Stimulated activated CD4-positive, alpha-beta T cell treated with anti-CD3 and anti-CD28 coated beads, Interleukin-15, amount 100 ng/mL, for 24 hours (primary cell): ENCODE results near the gene TTLL13.
"Not testable (repeated sequence)": the region's sequence is repeated elsewhere in the genome, so short reads cannot be mapped to it uniquely, and the experiment has no call there.

Experiments used
- DNase-seq: peaks from one replicate; pipeline ENCODE4 v3.0.0-alpha.2; 2020

The TTLL13 gene

DNA sequence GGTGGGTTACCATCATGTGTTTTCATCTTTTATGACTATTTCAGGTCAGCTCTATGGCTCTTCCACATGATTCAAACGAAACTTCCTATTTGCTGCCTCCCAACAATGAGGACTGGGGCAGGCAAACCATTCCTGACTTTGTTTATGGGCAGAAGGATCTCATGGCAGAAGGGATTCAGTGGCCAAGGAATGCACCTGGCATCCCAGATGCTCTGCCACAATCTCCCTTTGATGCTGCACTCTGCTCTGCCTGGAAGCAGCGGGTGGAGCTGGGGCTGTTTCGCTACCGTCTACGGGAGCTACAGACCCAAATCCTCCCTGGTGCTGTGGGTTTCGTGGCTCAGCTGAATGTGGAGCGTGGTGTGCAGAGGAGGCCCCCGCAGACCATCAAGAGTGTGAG, 8.5 kb upstream of the TTLL13 start:
- no peak for DNase-seq

DNA sequence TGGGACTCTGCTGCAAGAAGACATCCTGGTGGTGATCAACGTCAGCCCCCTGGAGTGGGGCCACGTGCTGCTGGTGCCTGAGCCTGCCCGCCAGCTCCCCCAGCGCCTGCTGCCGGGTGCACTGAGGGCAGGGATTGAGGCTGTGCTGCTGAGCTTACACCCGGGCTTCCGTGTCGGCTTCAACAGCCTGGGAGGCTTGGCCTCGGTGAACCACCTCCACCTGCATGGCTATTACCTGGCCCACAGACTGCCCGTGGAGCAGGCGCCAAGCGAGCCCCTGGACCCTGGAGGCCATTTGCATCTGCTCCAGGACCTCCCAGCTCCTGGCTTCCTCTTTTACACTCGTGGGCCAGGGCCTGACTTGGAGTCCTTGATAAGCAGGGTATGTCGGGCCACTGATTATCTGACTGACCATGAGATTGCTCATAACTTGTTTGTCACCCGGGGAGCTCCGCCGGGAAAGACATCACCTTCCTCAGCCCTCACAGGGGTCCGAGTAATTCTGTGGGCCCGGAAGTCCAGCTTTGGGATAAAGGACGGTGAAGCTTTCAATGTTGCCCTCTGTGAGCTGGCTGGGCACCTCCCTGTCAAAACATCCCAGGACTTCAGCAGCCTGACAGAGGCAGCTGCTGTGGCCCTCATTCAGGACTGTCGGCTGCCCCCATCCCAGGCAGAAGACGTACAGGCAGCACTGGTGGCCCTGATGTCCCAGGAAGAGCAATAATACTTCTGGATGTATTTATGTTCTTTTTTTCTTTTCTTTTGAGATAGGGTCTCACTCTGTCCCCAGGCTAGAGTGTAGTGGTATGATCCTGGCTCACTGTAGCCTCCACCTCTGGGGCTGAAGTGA, 7.8 kb upstream of the TTLL13 start:
- DNase-seq = no peak

GRCh38 chr15:90243943-90244639, 5.3 kb upstream of the TTLL13 start:
- DNase-seq = no peak

DNA sequence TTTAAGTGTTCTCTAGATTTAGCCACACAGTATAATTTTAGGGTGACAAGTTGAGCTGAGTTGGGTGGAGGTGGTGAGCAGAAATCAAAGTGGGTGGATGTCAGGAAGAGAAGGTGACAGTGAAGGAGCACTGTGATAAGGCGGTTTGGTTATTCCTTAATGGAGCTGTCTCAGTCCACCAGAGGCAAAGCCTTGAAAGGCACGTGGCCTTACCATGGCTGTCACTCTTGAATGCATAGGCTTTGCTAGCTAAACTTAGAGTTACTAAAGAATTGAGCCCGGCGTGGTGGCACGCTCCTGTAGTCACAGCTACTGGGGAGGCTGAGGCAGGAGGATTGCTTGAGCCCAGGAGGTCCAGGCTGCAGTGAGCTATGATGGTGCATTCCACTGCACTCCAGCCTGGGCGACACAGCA, 560 bp upstream of the TTLL13 start:
- DNase-seq = no peak

- DNase-seq = no peak
Observed at GRCh38 chr15:90257776-90258175, 8.4 kb downstream of the TTLL13 start.

DNA sequence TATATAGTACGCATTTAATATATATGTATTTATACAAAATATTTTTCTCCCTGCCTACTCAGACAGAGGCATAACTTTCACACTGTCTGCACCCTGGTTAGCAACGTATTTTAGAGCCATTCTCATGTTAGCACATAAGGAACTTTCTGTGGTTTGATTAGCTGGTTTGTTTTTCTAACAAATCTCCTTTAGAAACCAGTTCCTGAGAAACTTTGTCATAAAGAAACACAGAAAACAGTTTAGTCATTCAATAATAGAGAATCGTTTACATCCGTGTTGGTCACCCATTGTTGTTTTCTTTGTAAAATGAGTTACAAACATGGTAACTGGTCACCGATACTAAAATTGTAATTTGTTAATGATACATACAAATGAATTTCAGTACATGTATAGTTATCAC, 10.2 kb downstream of the TTLL13 start:
- DNase-seq = no peak

- DNase-seq = not testable (repeated sequence)
Observed at GRCh38 chr15:90260731-90261130, 11.4 kb downstream of the TTLL13 start.

- no peak for DNase-seq
Observed at GRCh38 chr15:90261811-90262210, 12.5 kb downstream of the TTLL13 start.

DNA sequence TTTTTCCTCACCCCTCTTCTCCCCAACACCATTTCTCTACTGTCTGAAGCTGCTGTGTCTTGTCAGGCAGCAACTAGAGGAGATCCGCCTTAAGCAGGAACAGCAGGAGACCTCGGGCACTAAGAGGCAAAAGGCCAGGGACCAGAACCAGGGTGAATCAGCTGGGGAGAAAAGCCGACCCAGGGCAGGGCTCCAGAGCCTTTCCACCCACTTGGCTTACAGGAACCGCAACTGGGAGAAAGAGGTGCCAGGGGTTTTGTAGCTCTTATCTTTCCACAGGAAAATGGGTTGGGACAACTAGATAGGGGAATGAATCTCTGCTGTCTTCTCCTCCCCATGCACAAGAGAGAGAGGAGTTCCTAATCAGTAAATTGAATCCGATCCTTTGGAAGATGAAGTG, 13.1 kb downstream of the TTLL13 start:
- no peak for DNase-seq

DNA sequence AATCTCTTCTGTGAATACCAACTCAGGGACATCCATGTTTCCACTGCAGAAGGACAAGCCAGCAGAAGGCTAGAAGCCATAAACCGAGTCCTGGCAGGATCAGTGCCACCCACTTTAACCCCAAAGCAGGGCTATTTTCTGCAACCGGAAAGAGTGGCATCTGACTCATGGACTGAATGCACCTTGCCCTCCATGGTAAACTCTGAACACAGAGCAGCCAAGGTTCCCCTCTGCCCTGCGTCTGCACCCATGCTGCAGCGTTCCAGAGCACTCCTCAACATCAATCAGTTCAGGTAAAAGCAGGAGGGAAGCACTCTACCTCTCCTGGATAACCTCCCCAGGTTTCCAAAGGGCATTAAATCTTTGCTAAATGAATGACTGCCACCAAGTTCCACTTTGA, 15.3 kb downstream of the TTLL13 start:
- DNase-seq = peak; percentile 49

DNA sequence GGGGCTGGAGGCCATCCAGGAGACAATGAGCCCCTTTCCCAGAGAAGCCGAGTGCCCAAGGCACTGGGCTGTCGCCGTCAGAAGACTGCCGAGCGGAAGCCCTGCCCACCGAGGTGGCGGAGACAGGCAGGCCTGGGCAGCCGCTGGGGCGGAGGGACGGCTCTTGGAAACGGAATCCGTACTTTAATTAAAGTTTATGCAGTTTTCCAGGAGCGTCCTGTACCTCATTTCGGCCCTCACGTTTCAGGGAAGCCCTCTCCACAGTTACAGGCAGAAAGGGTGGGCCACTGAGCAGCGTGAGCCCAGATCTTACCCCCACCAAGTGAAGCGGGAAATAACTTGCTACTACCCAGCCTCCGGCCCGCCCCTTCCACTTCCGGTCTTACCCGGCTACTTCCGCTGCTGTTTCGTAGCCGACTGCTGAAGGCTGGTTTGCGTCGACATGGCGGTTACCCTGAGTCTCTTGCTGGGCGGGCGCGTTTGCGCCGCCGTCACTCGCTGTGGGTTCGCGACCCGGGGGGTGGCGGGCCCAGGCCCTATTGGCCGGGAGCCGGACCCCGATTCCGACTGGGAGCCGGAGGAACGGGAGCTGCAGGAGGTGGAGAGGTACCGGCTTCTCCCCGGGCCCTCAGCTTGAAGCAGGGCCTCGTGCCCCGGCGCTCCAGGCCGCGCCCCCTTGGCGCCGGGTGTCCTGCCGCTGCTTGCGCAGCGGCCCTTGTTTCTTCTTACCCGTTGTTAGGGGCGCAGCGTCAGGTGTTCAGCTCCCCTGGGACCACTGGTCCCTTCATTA, 16.1 kb downstream of the TTLL13 start, which contains the start of gene NGRN:
TSS of gene NGRN (plus strand) at position 402 of the 790 bp plus-strand sequence. CDS start at position 443, 41 bp downstream.
- DNase-seq = peak; percentile 96

DNA sequence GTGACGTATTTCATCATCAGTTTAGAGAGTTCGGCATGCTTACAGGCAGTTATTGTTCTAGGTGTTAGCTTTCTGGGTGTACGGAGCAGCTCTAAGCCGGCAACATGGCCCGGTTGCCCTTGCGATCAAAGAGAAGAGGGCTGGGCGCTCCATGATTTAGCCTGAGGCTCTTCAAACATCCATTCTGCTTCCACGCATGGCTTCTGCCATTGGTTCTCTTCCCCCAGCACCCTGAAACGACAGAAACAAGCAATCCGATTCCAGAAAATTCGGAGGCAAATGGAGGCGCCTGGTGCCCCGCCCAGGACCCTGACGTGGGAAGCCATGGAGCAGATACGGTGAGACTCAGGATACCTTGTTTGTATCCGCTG, 16.7 kb downstream of the TTLL13 start:
- DNase-seq = peak; percentile 71

GRCh38 chr15:90266485-90266884, 17.1 kb downstream of the TTLL13 start:
- DNase-seq = peak; percentile 49

DNA sequence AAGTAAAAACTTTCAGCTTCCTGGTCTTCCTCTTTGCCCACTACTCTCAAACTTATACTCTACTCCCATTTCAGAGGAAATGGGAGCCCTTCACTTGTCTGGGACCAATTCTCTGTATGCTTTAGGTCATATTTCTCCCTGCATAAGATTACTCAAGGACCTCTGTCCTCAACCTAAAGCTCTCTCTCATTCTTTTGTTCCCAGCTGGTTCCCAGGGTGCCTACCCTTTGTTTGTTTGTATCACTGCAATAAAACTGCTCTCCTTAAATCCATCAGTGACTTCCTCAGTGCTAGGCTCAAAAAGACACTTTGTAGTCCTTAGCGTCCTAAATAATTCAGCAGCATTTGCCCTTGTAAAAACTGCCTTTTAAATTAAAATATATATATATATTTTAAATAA, 19.1 kb downstream of the TTLL13 start:
- DNase-seq = no peak

- no peak for DNase-seq
Observed at GRCh38 chr15:90270502-90271150, 21.3 kb downstream of the TTLL13 start.

- DNase-seq = no peak
Observed at GRCh38 chr15:90271459-90272166, 22.3 kb downstream of the TTLL13 start.

DNA sequence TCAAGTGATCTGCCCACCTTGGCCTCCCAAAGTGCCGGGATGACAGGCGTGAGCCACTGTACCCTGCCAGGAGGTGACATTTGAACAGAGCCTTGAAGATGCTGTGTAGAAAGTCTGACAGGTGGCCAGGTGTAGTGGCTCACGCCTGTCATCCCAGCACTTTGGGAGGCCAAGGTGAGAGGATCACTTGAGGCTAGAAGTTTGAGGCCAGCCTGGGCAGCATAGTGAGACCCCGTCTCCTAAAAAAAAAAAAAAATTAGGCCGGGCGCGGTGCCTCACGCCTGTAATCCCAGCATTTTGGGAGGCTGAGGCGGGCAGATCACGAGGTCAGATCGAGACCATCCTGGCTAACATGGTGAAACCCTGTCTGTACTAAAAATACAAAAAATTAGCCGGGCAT, 29.1 kb downstream of the TTLL13 start:
- DNase-seq = not testable (repeated sequence)

DNA sequence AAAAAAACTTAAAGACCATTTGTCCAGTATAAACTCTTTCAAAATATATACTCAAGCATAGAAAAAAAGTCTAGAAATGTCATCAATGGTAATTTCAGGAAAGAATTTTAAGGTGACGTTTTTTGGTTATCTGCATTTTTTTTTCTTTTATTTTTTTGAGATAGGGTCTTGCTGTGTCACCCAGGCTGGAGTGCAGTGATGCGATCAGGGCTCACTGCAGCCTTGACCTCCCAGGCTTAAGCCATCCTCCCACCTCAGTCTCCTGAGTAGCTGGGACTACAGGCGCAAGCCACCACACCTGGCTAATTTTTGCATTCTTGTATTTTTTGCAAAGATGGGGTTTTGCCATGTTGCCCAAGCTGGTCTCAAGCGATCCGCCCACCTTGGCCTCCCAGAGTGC, 31.4 kb downstream of the TTLL13 start:
- not testable (repeated sequence) for DNase-seq

DNA sequence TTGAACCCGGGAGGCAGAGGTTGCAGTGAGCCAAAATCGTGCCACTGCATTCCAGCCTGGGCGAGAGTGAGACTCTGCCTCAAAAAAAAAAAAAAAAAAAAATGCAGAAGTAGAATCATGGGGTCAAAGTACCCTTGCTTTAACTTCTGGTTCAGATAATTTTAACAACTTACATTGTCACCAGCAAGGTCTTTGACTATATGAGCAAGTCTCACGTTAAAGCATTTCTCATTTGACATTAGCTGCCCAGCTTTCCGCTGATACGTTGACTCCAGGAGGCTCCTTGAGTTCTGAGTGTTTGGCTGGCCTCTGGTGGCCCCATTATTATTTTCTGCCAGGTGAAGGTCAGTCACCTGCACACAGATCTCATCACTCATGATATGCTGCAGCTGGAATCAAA, 32.3 kb downstream of the TTLL13 start:
- DNase-seq = not testable (repeated sequence)

DNA sequence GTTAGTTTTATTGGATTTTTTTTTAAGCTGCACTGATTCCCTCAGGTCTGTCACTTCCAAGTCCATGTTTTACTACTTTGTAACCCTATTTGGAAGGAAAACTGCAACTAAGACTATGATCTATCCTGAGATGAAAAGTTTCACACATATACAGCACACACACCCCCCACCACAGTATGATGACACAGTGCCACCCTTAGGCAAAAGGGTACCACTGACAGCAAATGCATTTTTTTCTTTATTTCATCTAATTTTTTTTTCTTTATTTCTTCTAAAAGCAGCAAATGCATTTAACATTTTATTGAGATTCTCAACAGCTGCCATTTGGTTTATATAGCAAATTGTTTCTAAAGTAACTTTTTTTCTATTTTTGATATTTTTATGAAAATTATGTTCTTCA, 37.3 kb downstream of the TTLL13 start:
- DNase-seq = peak; percentile 37

DNA sequence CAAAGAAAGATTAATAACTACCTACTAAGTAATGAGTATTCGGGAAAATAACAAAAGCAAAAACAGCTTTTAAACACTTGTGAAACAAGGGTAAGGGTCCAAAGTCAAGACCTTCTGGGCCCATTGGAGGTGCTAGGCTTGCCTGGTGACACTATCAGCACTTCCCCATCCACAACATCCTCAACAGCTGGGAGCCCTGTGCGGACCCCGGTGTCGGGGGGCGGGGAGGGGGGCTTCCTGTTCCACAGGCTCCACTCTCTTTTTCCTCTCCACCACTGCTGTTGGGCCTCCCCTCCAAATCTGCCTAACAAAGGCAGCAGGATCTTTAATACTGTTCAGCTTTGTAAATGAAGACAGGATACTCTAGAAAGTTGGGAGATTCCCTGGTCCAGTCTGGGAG, 37.7 kb downstream of the TTLL13 start:
- DNase-seq = no peak

GRCh38 chr15:90287946-90288345, 38.6 kb downstream of the TTLL13 start:
- DNase-seq = no peak
